ENCODE results near the gene SAA4.

The SAA4 gene

GRCh38 chr11:18259259-18259658 lies 22.7 kb upstream of the SAA4 start:
- Histone ChIP-seq H3K27ac (ENCODE audit: low read length) (no peak overlapping the region), H3K4me2 (ENCODE audit: insufficient read depth, low read length) (no peak overlapping the region), H3K27me3 (ENCODE audit: insufficient read depth, low read length, poor library complexity) (peaks cover 2% of the 10 kb centered on the region), H3K9ac (ENCODE audit: low read depth, low read length) (no peak overlapping the region), H3K36me3 (ENCODE audit: insufficient read depth, low read length) (no peaks in the 10 kb centered on the region), H3K9me3 (ENCODE audit: insufficient read depth, low read length, severe bottlenecking) (no peaks in the 10 kb centered on the region), H3K4me1 (ENCODE audit: insufficient read depth, low read length) (no peaks in the 10 kb centered on the region), H2AFZ (ENCODE audit: low read depth, low read length) (no peak overlapping the region), H3K79me2 (ENCODE audit: insufficient read depth, low read length) (no peaks in the 10 kb centered on the region), H4K20me1 (ENCODE audit: insufficient read depth, low read length) (no peaks in the 10 kb centered on the region), H3K4me3 (ENCODE audit: low read depth in 1 of 2, low read length in 2 of 2) (no peak overlapping the region)
- DNase-seq (no peak), ATAC-seq (ENCODE audit: insufficient read depth, low read depth) (no peak)
- TF ChIP-seq CTCF (IDR thresholded peaks at IDR 0.05; ENCODE audit: borderline replicate concordance, extremely low read depth, low read length, poor library complexity, severe bottlenecking): no peak
- TF ChIP-seq EZH2 (IDR thresholded peaks at IDR 0.05; ENCODE audit: borderline replicate concordance, low read depth, low read length, severe bottlenecking): no peak

GRCh38 chr11:18254781-18255361 lies 18.3 kb upstream of the SAA4 start:
- no peak for DNase-seq
- Histone ChIP-seq H3K4me3 (ENCODE audit: low read depth in 1 of 2, low read length in 2 of 2) (no peak overlapping the region), H3K4me1 (ENCODE audit: insufficient read depth, low read length) (no peaks in the 10 kb centered on the region), H3K36me3 (ENCODE audit: insufficient read depth, low read length) (no peaks in the 10 kb centered on the region), H3K9ac (ENCODE audit: low read depth, low read length) (no peak overlapping the region), H3K27ac (ENCODE audit: low read length) (no peak overlapping the region), H3K9me3 (ENCODE audit: insufficient read depth, low read length, severe bottlenecking) (no peaks in the 10 kb centered on the region), H3K4me2 (ENCODE audit: insufficient read depth, low read length) (no peak overlapping the region), H3K79me2 (ENCODE audit: insufficient read depth, low read length) (no peaks in the 10 kb centered on the region), H4K20me1 (ENCODE audit: insufficient read depth, low read length) (no peaks in the 10 kb centered on the region), H2AFZ (ENCODE audit: low read depth, low read length) (no peak overlapping the region), H3K27me3 (ENCODE audit: insufficient read depth, low read length, poor library complexity) (peaks cover 2% of the 10 kb centered on the region)
- TF ChIP-seq EZH2 (IDR thresholded peaks at IDR 0.05; ENCODE audit: borderline replicate concordance, low read depth, low read length, severe bottlenecking): no peak
- no peak for ATAC-seq (ENCODE audit: insufficient read depth, low read depth)

GRCh38 chr11:18253778-18254338 lies 17.3 kb upstream of the SAA4 start:
- Histone ChIP-seq H3K27ac (ENCODE audit: low read length) (no peak overlapping the region), H3K4me3 (ENCODE audit: low read depth in 1 of 2, low read length in 2 of 2) (no peak overlapping the region), H3K9me3 (ENCODE audit: insufficient read depth, low read length, severe bottlenecking) (no peaks in the 10 kb centered on the region), H3K27me3 (ENCODE audit: insufficient read depth, low read length, poor library complexity) (peaks cover 6% of the 10 kb centered on the region), H3K9ac (ENCODE audit: low read depth, low read length) (no peak overlapping the region), H3K4me1 (ENCODE audit: insufficient read depth, low read length) (no peaks in the 10 kb centered on the region), H3K79me2 (ENCODE audit: insufficient read depth, low read length) (no peaks in the 10 kb centered on the region), H3K4me2 (ENCODE audit: insufficient read depth, low read length) (no peak overlapping the region), H4K20me1 (ENCODE audit: insufficient read depth, low read length) (no peaks in the 10 kb centered on the region), H2AFZ (ENCODE audit: low read depth, low read length) (no peak overlapping the region), H3K36me3 (ENCODE audit: insufficient read depth, low read length) (no peaks in the 10 kb centered on the region)
- no peak for TF ChIP-seq CTCF (IDR thresholded peaks at IDR 0.05; ENCODE audit: borderline replicate concordance, extremely low read depth, low read length, poor library complexity, severe bottlenecking)
- no peak for TF ChIP-seq EZH2 (IDR thresholded peaks at IDR 0.05; ENCODE audit: borderline replicate concordance, low read depth, low read length, severe bottlenecking)
- ATAC-seq (ENCODE audit: insufficient read depth, low read depth) (no peak), DNase-seq (no peak)

- Histone ChIP-seq H3K4me2 (ENCODE audit: insufficient read depth, low read length) (no peak overlapping the region), H3K27ac (ENCODE audit: low read length) (no peak overlapping the region), H3K9ac (ENCODE audit: low read depth, low read length) (no peak overlapping the region), H3K4me1 (ENCODE audit: insufficient read depth, low read length) (no peaks in the 10 kb centered on the region), H3K79me2 (ENCODE audit: insufficient read depth, low read length) (no peaks in the 10 kb centered on the region), H3K4me3 (ENCODE audit: low read depth in 1 of 2, low read length in 2 of 2) (no peak overlapping the region), H4K20me1 (ENCODE audit: insufficient read depth, low read length) (no peaks in the 10 kb centered on the region), H2AFZ (ENCODE audit: low read depth, low read length) (no peak overlapping the region), H3K36me3 (ENCODE audit: insufficient read depth, low read length) (no peaks in the 10 kb centered on the region), H3K27me3 (ENCODE audit: insufficient read depth, low read length, poor library complexity) (peaks cover 10% of the 10 kb centered on the region), H3K9me3 (ENCODE audit: insufficient read depth, low read length, severe bottlenecking) (no peaks in the 10 kb centered on the region)
- TF ChIP-seq EZH2 (IDR thresholded peaks at IDR 0.05; ENCODE audit: borderline replicate concordance, low read depth, low read length, severe bottlenecking): no peak
- TF ChIP-seq CTCF (IDR thresholded peaks at IDR 0.05; ENCODE audit: borderline replicate concordance, extremely low read depth, low read length, poor library complexity, severe bottlenecking): no peak
- no peak for DNase-seq
- no peak for ATAC-seq (ENCODE audit: insufficient read depth, low read depth)
Observed at GRCh38 chr11:18253233-18253632, 16.6 kb upstream of the SAA4 start.

Data from DND-41 (cell line).